GM12892 (cell line): ENCODE data around the gene TMC4.

Experiments
- POLR2A ChIP-seq: IDR thresholded peaks from 2 replicates; pipeline ENCODE4 v1.6.1; 2011; ENCODE audit warnings: low read depth, low read length, control low read depth
- POLR2AphosphoS5 ChIP-seq: IDR thresholded peaks from 2 replicates; pipeline ENCODE4 v1.6.1; 2011; ENCODE audit warnings: low read depth, low read length, control low read depth
- TAF1 ChIP-seq: IDR thresholded peaks from 2 replicates; pipeline ENCODE4 v1.6.1; 2011; ENCODE audit warnings: low read depth, mild to moderate bottlenecking, control low read depth, low read length, borderline replicate concordance

GRCh38 chr19:54189145-54189734, 16.3 kb upstream of the TMC4 start, which contains the start of gene MBOAT7:
- TF ChIP-seq TAF1 (no peak), POLR2A (peak; percentile 48; the same call in 1 of the 2 replicates), POLR2AphosphoS5 (no peak)
